ENCODE measurements around the gene C1QTNF6. TPM values are rescaled to one million over a fixed set of nuclear protein-coding genes. Genes with fewer than 3 reads are reported as not detected.

C1QTNF6 gene
- total RNA-seq, 1 donor from 2014 or later = 3.7 TPM

Small RNAs within 50 kb of the gene (small RNA-seq; reads per million reads assigned to genes)
- gene Z82188.1 = not detected

Other genes starting within 250 kb of the C1QTNF6 start
- 4.9 TPM for gene TST, start 168.8 kb downstream of the C1QTNF6 start, total RNA-seq
- 22.0 TPM for gene MPST, start 168.5 kb downstream of the C1QTNF6 start, total RNA-seq
- 35.1 TPM for gene KCTD17, start 136.5 kb downstream of the C1QTNF6 start, total RNA-seq
- gene TMPRSS6, start 78.5 kb downstream of the C1QTNF6 start, total RNA-seq = not detected
- not detected for gene IL2RB, start 38.3 kb downstream of the C1QTNF6 start, total RNA-seq
- gene SSTR3, start 24.2 kb upstream of the C1QTNF6 start, total RNA-seq = 0.41 TPM
- gene RAC2, start 56.0 kb upstream of the C1QTNF6 start, total RNA-seq = under 0.01 TPM
- gene CYTH4, start 94.3 kb upstream of the C1QTNF6 start, total RNA-seq = 2.9 TPM
- 7.7 TPM for gene ELFN2, start 239.2 kb upstream of the C1QTNF6 start, total RNA-seq

Measured in frontal cortex (tissue), 1 donor.